A549 (cell line): ENCODE results near the gene CAPN8.

Experiments
- CHD4 ChIP-seq: fragments of 200-600 bp; sonication (generic); IDR thresholded peaks from 2 replicates; pipeline ENCODE4 v1.6.1; 2016; ENCODE audit warnings: antibody characterized with exemption, mild to moderate bottlenecking, borderline replicate concordance
- HDAC2 ChIP-seq: fragments of 200-600 bp; sonication (generic); IDR thresholded peaks from 2 replicates; pipeline ENCODE4 v1.6.1; 2016
- HMGXB4 ChIP-seq: fragments of 250-450 bp; sonication (Bioruptor Pico); IDR thresholded peaks from 2 replicates; pipeline ENCODE4 v1.5.0; 2021; ENCODE audit warnings: mild to moderate bottlenecking, moderate library complexity, borderline replicate concordance
- POLR2A ChIP-seq: IDR thresholded peaks from 2 replicates; pipeline ENCODE4 v1.6.1; 2012; ENCODE audit warnings: mild to moderate bottlenecking, low read length
- REST ChIP-seq: fragments of 200-600 bp; sonication (generic); IDR thresholded peaks from 2 replicates; pipeline ENCODE4 v1.6.1; 2016; ENCODE audit warnings: antibody characterized with exemption, mild to moderate bottlenecking, moderate library complexity
- TF ChIP-seq, protein P1 (sequence below): fragments of >200 bp; sonication (Bioruptor Twin); formaldehyde crosslinking; IDR thresholded peaks from 3 replicates; pipeline ENCODE4 v1.5.1; 2016

GRCh38 chr1:223639331-223639749 is 26.2 kb downstream of the CAPN8 start:
- TF ChIP-seq HMGXB4 (CRISPR knock-in tag): no peak
- TF ChIP-seq, protein P1, sequence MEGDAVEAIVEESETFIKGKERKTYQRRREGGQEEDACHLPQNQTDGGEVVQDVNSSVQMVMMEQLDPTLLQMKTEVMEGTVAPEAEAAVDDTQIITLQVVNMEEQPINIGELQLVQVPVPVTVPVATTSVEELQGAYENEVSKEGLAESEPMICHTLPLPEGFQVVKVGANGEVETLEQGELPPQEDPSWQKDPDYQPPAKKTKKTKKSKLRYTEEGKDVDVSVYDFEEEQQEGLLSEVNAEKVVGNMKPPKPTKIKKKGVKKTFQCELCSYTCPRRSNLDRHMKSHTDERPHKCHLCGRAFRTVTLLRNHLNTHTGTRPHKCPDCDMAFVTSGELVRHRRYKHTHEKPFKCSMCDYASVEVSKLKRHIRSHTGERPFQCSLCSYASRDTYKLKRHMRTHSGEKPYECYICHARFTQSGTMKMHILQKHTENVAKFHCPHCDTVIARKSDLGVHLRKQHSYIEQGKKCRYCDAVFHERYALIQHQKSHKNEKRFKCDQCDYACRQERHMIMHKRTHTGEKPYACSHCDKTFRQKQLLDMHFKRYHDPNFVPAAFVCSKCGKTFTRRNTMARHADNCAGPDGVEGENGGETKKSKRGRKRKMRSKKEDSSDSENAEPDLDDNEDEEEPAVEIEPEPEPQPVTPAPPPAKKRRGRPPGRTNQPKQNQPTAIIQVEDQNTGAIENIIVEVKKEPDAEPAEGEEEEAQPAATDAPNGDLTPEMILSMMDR: no peak
- TF ChIP-seq HDAC2: no peak
- no peak for TF ChIP-seq CHD4
- TF ChIP-seq REST: no peak
- TF ChIP-seq POLR2A: no peak
